K562 (cell line): ENCODE data around the gene RERE. TPM values are rescaled to one million over a fixed set of nuclear protein-coding genes. Genes with fewer than 3 reads are reported as not detected.

Experiments
- ATAC-seq: fragments of 200-7000 bp; cut with Tn5 transposase; 3 replicates; pipeline ENCODE4 v1.9.1; 2020; ENCODE audit warnings: moderate library complexity
- BruUV-seq: library from RNA; stranded (reverse); fragments of 400-500 nt; replicated peaks from 2 replicates; lab custom pipeline; 2021; lab: Mats Ljungman, UMichigan
- CTCF ChIA-PET: fragments of 300-600 bp; formaldehyde crosslinking; extraction: SDS; loops from one replicate; lab custom pipeline; 2021; ENCODE audit warnings: low intra/inter-chr PET ratio; lab: Yijun Ruan, JAX
- POLR2A ChIA-PET: fragments of 300-600, 350-650 bp; sonication (Branson Sonifier 250); formaldehyde crosslinking; extraction: SDS; loops from one replicate; lab custom pipeline; 2021; ENCODE audit warnings: antibody characterized with exemption, inconsistent platforms; lab: Yijun Ruan, JAX
- DNase-seq, 4 experiments: peaks; one replicate each; pipeline versions ENCODE4 v3.0.0 to v3.0.0-alpha.2; 2011 to 2018; ENCODE audit warnings: low spot score in 3 of 4, mixed read lengths in 3 of 4; ENCODE audit errors: extremely low read depth in 1 of 4
- FAIRE-seq: peaks from 2 replicates; lab custom pipeline; 2011; peaks lifted over from hg19 to GRCh38; lab: Jason Lieb, UNC
- H2AFZ ChIP-seq: 2 replicates; pipeline ENCODE4 v1.6.0; 2011; ENCODE audit warnings: low read depth, low read length, control low read depth, inconsistent platforms
- H3K27ac ChIP-seq: fragments of 200-600 bp; 3 replicates; pipeline ENCODE4 v1.8.0; 2011; ENCODE audit warnings: low read depth, mild to moderate bottlenecking, control low read depth, inconsistent platforms, low read length, moderate library complexity, mixed read lengths; ENCODE audit errors: extremely low read depth
- H3K27me3 ChIP-seq, 2 experiments: fragments of 300-600 bp in 1 of 2; 2 replicates in 1 of 2; 3 replicates in 1 of 2; pipeline versions ENCODE4 v1.6.0 to v1.8.0; 2011; ENCODE audit warnings: inconsistent platforms in 2 of 2, low read length in 2 of 2, mild to moderate bottlenecking in 1 of 2, mixed read lengths in 1 of 2, moderate library complexity in 1 of 2; ENCODE audit not compliant: control insufficient read depth in 2 of 2, insufficient read depth in 2 of 2
- H3K36me3 ChIP-seq: fragments of 300-600 bp; 3 replicates; pipeline ENCODE4 v1.8.0; 2011; ENCODE audit warnings: mild to moderate bottlenecking, low read length, inconsistent platforms; ENCODE audit not compliant: control insufficient read depth, insufficient read depth
- H3K4me1 ChIP-seq, 2 experiments: fragments of 200-600 bp in 1 of 2; replicated peaks in 1 of 2; 2 replicates in 1 of 2; 3 replicates in 1 of 2; pipeline versions ENCODE4 v1.5.1 to v1.8.0; 2011; ENCODE audit warnings: inconsistent platforms in 2 of 2, low read length in 2 of 2, mild to moderate bottlenecking in 1 of 2, mixed read lengths in 1 of 2, moderate library complexity in 1 of 2; ENCODE audit not compliant: control insufficient read depth in 2 of 2, insufficient read depth in 2 of 2
- H3K4me2 ChIP-seq: 2 replicates; pipeline ENCODE4 v1.6.1; 2011; ENCODE audit warnings: low read length, control low read depth, inconsistent platforms, mixed read lengths; ENCODE audit not compliant: insufficient read depth
- H3K4me3 ChIP-seq: fragments of 200-600 bp; sonication (generic), shearing (Covaris generic); 2 replicates; pipeline ENCODE4 v1.5.1; 2016; ENCODE audit warnings: control low read depth, inconsistent platforms
- H3K79me2 ChIP-seq: fragments of 200-600 bp; 3 replicates; pipeline ENCODE4 v1.8.0; 2011; ENCODE audit warnings: low read length, inconsistent platforms; ENCODE audit not compliant: control insufficient read depth, insufficient read depth
- H3K9ac ChIP-seq, 2 experiments: 2 replicates each; pipeline versions ENCODE4 v1.6.0 to v1.6.1; 2011; ENCODE audit warnings: low read depth in 2 of 2, low read length in 2 of 2, control low read depth in 1 of 2, inconsistent platforms in 1 of 2, mild to moderate bottlenecking in 1 of 2, mixed read lengths in 1 of 2; ENCODE audit not compliant: insufficient read depth in 1 of 2
- H3K9me1 ChIP-seq: one replicate; pipeline ENCODE4 v1.6.0; 2011; ENCODE audit warnings: inconsistent platforms, mild to moderate bottlenecking, low read length, moderate library complexity; ENCODE audit not compliant: control insufficient read depth, insufficient read depth
- H3K9me3 ChIP-seq: replicated peaks from 2 replicates; pipeline ENCODE4 v1.5.1; 2011; ENCODE audit warnings: low read depth, low read length, inconsistent platforms; ENCODE audit not compliant: control insufficient read depth, insufficient read depth
- H4K20me1 ChIP-seq: replicated peaks from 2 replicates; pipeline ENCODE4 v1.6.1; 2011; ENCODE audit warnings: low read length, inconsistent platforms, mixed read lengths; ENCODE audit not compliant: control insufficient read depth, insufficient read depth
- BACH1 ChIP-seq: fragments of 200-800 bp; sonication (Bioruptor generic); IDR thresholded peaks from 2 replicates; pipeline ENCODE4 v1.6.1; 2016; ENCODE audit warnings: missing genetic modification characterization, missing compliant biosample characterization
- POLR3G ChIP-seq: IDR thresholded peaks from 2 replicates; pipeline ENCODE4 v1.6.1; 2011; ENCODE audit not compliant: insufficient read length, insufficient replicate concordance; ENCODE audit errors: extremely low read depth
- ZBTB11 ChIP-seq, 3 experiments: fragments of 200-800 bp in 1 of 3; fragments of 250-450 bp in 1 of 3; fragments of 450-650 bp in 1 of 3; sonication (Bioruptor Pico) in 1 of 3; sonication (Bioruptor generic) in 1 of 3; formaldehyde crosslinking in 1 of 3; IDR thresholded peaks; 2 replicates each; pipeline versions ENCODE4 v1.6.1 to v1.8.0; 2016 to 2022; ENCODE audit warnings: mild to moderate bottlenecking in 2 of 3, missing genetic modification characterization in 2 of 3, missing compliant biosample characterization in 1 of 3, moderate library complexity in 1 of 3
- ZNF696 ChIP-seq: fragments of 250-450 bp; sonication (Bioruptor Pico); conservative IDR thresholded peaks from 2 replicates; pipeline ENCODE4 v1.4.0; 2020; ENCODE audit warnings: mild to moderate bottlenecking, moderate library complexity
- WGBS: fragments of 100-300 bp; shearing (Covaris generic); methylation state at CpG from one replicate; pipeline ENCODE4 v1.1.6; 2016; ENCODE audit warnings: low coverage, mixed read lengths; ENCODE audit not compliant: insufficient coverage; ENCODE audit errors: missing lambda C conversion rate; 5-methylcytosine and 5-hydroxymethylcytosine counted together
- in situ Hi-C: fragments of 300-500 bp; cut with MboI; formaldehyde crosslinking; loops from 4 replicates; pipeline ENCODE4 v1.15.0; 2018; ENCODE audit warnings: inconsistent platforms, mixed read lengths
- intact Hi-C: fragments of 100-400 bp; cut with micrococcal nuclease; formaldehyde crosslinking; loops from 2 replicates; pipeline ENCODE4 v1.14.2; 2022
- polyA plus RNA-seq, 8 experiments: library from polyadenylated mRNA; depleted of rRNA in 4 of 8; stranded (reverse) in 5 of 8; unstranded in 3 of 8; fragments of >200 nt; fragmentation: Nextera tagmentation in 2 of 8; fragmentation: Illumina TruSeq in 1 of 8; extraction: Ambion mirVana in 2 of 8; extraction: Trizol in 1 of 8; gene quantifications; 2 replicates each; pipeline versions ENCODE4 v1.2.1 to v1.2.3, GENCODE V29; 2011 to 2014; ENCODE audit warnings: inconsistent platforms in 1 of 8, missing spikeins in 1 of 8
- total RNA-seq, 7 experiments: library from RNA; depleted of rRNA in 6 of 7; stranded (reverse); fragments of >200 nt in 6 of 7; fragmentation: Illumina TruSeq in 2 of 7; extraction: Trizol in 2 of 7; gene quantifications; 2 replicates each; pipeline versions ENCODE4 v1.2.1 to v1.2.3, GENCODE V29; 2011 to 2021; ENCODE audit warnings: low replicate concordance in 1 of 7

RERE gene
- total and polyA plus RNA-seq, 9 of the 15 experiments (the other 6 are each of a cell fraction or from before 2014, with no cell fraction given), result 3.0 to 51.5 (median 13.4) TPM

- Histone ChIP-seq H3K27ac (no peak overlapping the region), H4K20me1 (no peaks in the 10 kb centered on the region), H3K9me1 (no peaks in the 10 kb centered on the region), H2AFZ (no peak overlapping the region), H3K27me3 (no peaks in the 10 kb centered on the region), H3K4me3 (no peak overlapping the region), H3K4me1 (no peaks in the 10 kb centered on the region), H3K36me3 (peaks cover 5% of the 10 kb centered on the region; the same call in 2 of the 3 replicates), H3K4me2 (no peak overlapping the region), H3K79me2 (peaks cover 20% of the 10 kb centered on the region), H3K9me3 (peaks cover 5% of the 10 kb centered on the region; the same call in 1 of the 2 replicates), H3K9ac (no peak overlapping the region)
- DNase-seq (no peak), FAIRE-seq (no peak), ATAC-seq (no peak)
- no TSS peak for BruUV-seq
- in situ Hi-C loops (no loop called here), intact Hi-C loops (no loop called here)
- no peak for TF ChIP-seq BACH1 (tag)
- ChIA-PET CTCF (no interaction called here), POLR2A (interaction anchor here (0.6 to 1.1 kb wide), 2 partner anchors 9 to 32 kb away, joined by 3 read pairs; no protein-coding TSS in a partner anchor)
Measured at GRCh38 chr1:8736927-8737326, 80.5 kb downstream of the RERE start.

GRCh38 chr1:8733484-8733883, 84.0 kb downstream of the RERE start:
- H3K4me1 ChIP-seq, result no peaks in the 10 kb centered on the region
- no peak for FAIRE-seq
- intact Hi-C loops, result no loop called here
- no peak for TF ChIP-seq POLR3G
- no peak for TF ChIP-seq ZBTB11 (CRISPR knock-in tag; IDR thresholded peaks at IDR 0.05)
- no peak for TF ChIP-seq ZNF696

More at GRCh38 chr1:8733484-8733883, 84.0 kb downstream of the RERE start:
- Histone ChIP-seq H3K9ac (no peak overlapping the region), H4K20me1 (no peaks in the 10 kb centered on the region), H3K36me3 (no peaks in the 10 kb centered on the region), H3K4me2 (no peak overlapping the region), H3K27ac (no peak overlapping the region), H2AFZ (no peak overlapping the region), H3K4me3 (no peak overlapping the region), H3K9me3 (no peaks in the 10 kb centered on the region), H3K79me2 (peaks cover 10% of the 10 kb centered on the region; the same call in 1 of the 3 replicates), H3K27me3 (no peaks in the 10 kb centered on the region), H3K9me1 (no peaks in the 10 kb centered on the region)
- no TSS peak for BruUV-seq
- WGBS, result 94% methylated on average over 2 of the region's 2 CpGs
- ChIA-PET CTCF (no interaction called here), POLR2A (no interaction called here)
- ATAC-seq (no peak), DNase-seq (no peak)
- in situ Hi-C loops, result no loop called here
